HepG2 (cell line): ENCODE measurements around the gene C3orf52. TPM values are rescaled to one million over a fixed set of nuclear protein-coding genes. Genes with fewer than 3 reads are reported as not detected.

Source experiments
- ATAC-seq: fragments of 200-7000 bp; cut with Tn5 transposase; 3 replicates; pipeline ENCODE4 v1.9.1; 2020; ENCODE audit warnings: mild to moderate bottlenecking, moderate library complexity
- BruUV-seq: library from RNA; stranded (reverse); fragments of 400-500 nt; replicated peaks from 2 replicates; lab custom pipeline; 2021; lab: Mats Ljungman, UMichigan
- CTCF ChIA-PET: fragments of 300-600 bp; formaldehyde crosslinking; extraction: SDS; loops from one replicate; lab custom pipeline; 2021; ENCODE audit warnings: low total read pairs, inconsistent platforms, low intra/inter-chr PET ratio; lab: Yijun Ruan, JAX
- POLR2A ChIA-PET: fragments of 350-600 bp; sonication (Branson Sonifier 250); formaldehyde crosslinking; loops from one replicate; lab custom pipeline; 2020; ENCODE audit warnings: antibody characterized with exemption, inconsistent platforms; lab: Yijun Ruan, JAX
- DNase-seq: peaks from one replicate; pipeline ENCODE4 v3.0.0-alpha.2; 2015; ENCODE audit warnings: low spot score
- FAIRE-seq: peaks from 3 replicates; lab custom pipeline; 2011; peaks lifted over from hg19 to GRCh38; lab: Jason Lieb, UNC
- H2AFZ ChIP-seq: one replicate; pipeline ENCODE4 v1.6.1; 2011; ENCODE audit warnings: low read length, inconsistent platforms
- H3K27ac ChIP-seq: fragments of 300-600 bp; 3 replicates; pipeline ENCODE4 v1.8.0; 2011; ENCODE audit warnings: mixed run types, mild to moderate bottlenecking, mixed read lengths, low read length, inconsistent platforms; ENCODE audit not compliant: insufficient read depth; ENCODE audit errors: extremely low read length
- H3K27me3 ChIP-seq, 2 experiments: fragments of 200-600 bp in 1 of 2; 2 replicates in 1 of 2; 3 replicates in 1 of 2; pipeline versions ENCODE4 v1.6.0 to v1.8.0; 2011; ENCODE audit warnings: low read length in 2 of 2, mild to moderate bottlenecking in 2 of 2, moderate library complexity in 2 of 2, inconsistent platforms in 1 of 2; ENCODE audit not compliant: insufficient read depth in 2 of 2, control insufficient read depth in 1 of 2
- H3K36me3 ChIP-seq, 2 experiments: fragments of 200-600 bp in 1 of 2; replicated peaks in 1 of 2; 2 replicates in 1 of 2; 3 replicates in 1 of 2; pipeline versions ENCODE4 v1.5.1 to v1.8.0; 2011; ENCODE audit warnings: low read length in 2 of 2, inconsistent platforms in 1 of 2; ENCODE audit not compliant: insufficient read depth in 2 of 2, control insufficient read depth in 1 of 2
- H3K4me1 ChIP-seq: 2 replicates; pipeline ENCODE4 v1.5.1; 2012; ENCODE audit warnings: low read length, inconsistent platforms; ENCODE audit not compliant: insufficient read depth
- H3K4me2 ChIP-seq: 2 replicates; pipeline ENCODE4 v1.6.0; 2011; ENCODE audit warnings: low read depth, low read length, inconsistent platforms
- H3K4me3 ChIP-seq, 3 experiments: fragments of 200-600 bp in 1 of 3; sonication (generic), shearing (Covaris generic) in 1 of 3; replicated peaks in 1 of 3; 2 replicates each; pipeline ENCODE4 v1.5.1; 2011 to 2016; ENCODE audit warnings: low read length in 3 of 3, inconsistent platforms in 2 of 3, low read depth in 2 of 3, mild to moderate bottlenecking in 2 of 3, control low read depth in 1 of 3, mixed read lengths in 1 of 3; ENCODE audit not compliant: insufficient read depth in 1 of 3
- H3K79me2 ChIP-seq: one replicate; pipeline ENCODE4 v1.6.1; 2011; ENCODE audit warnings: low read length, inconsistent platforms; ENCODE audit not compliant: insufficient read depth
- H3K9ac ChIP-seq: 2 replicates; pipeline ENCODE4 v1.6.0; 2011; ENCODE audit warnings: mild to moderate bottlenecking, low read depth, low read length, inconsistent platforms; ENCODE audit not compliant: insufficient read depth
- H3K9me3 ChIP-seq: 2 replicates; pipeline ENCODE4 v1.5.1; 2012; ENCODE audit warnings: mild to moderate bottlenecking, low read length
- H4K20me1 ChIP-seq: 2 replicates; pipeline ENCODE4 v1.6.0; 2011; ENCODE audit warnings: inconsistent platforms, mild to moderate bottlenecking, low read length, moderate library complexity; ENCODE audit not compliant: insufficient read depth
- CBFB ChIP-seq: sonication (generic); formaldehyde crosslinking; IDR thresholded peaks from 2 replicates; pipeline ENCODE4 v1.4.0; 2020; ENCODE audit warnings: missing genetic modification reagents
- DMAP1 ChIP-seq: IDR thresholded peaks from 2 replicates; pipeline ENCODE4 v1.6.1; 2016
- DPF2 ChIP-seq: sonication (generic); formaldehyde crosslinking; IDR thresholded peaks from 2 replicates; pipeline ENCODE4 v1.4.0; 2020; ENCODE audit warnings: mild to moderate bottlenecking, low read depth, missing genetic modification reagents, borderline replicate concordance
- ETV5 ChIP-seq: IDR thresholded peaks from 2 replicates; pipeline ENCODE4 v1.6.1; 2018; ENCODE audit warnings: missing biosample characterization, missing genetic modification reagents, inconsistent platforms, borderline replicate concordance
- FIP1L1 ChIP-seq: fragments of 200-400 bp; formaldehyde crosslinking; IDR thresholded peaks from 2 replicates; pipeline ENCODE4 v1.6.1; 2018; ENCODE audit warnings: low read depth, mild to moderate bottlenecking, low read length, moderate library complexity, borderline replicate concordance; ENCODE audit not compliant: insufficient read depth
- HMG20B ChIP-seq: conservative IDR thresholded peaks from 2 replicates; pipeline ENCODE4 v1.6.1; 2016; ENCODE audit warnings: missing genetic modification reagents, missing compliant biosample characterization
- HNRNPK ChIP-seq: fragments of 200-400 bp; formaldehyde crosslinking; IDR thresholded peaks from 2 replicates; pipeline ENCODE4 v1.6.1; 2018; ENCODE audit warnings: low read length, low read depth, moderate library complexity, mild to moderate bottlenecking; ENCODE audit not compliant: poor library complexity, severe bottlenecking
- JUN ChIP-seq: sonication (generic); formaldehyde crosslinking; IDR thresholded peaks from 2 replicates; pipeline ENCODE4 v1.4.0; 2020; ENCODE audit warnings: mild to moderate bottlenecking, missing genetic modification reagents
- RXRA ChIP-seq: sonication (generic); formaldehyde crosslinking; IDR thresholded peaks from 2 replicates; pipeline ENCODE4 v1.5.1; 2020; ENCODE audit warnings: missing genetic modification reagents
- U2AF2 ChIP-seq: fragments of 200-400 bp; formaldehyde crosslinking; IDR thresholded peaks from 2 replicates; pipeline ENCODE4 v1.6.1; 2017; ENCODE audit warnings: low read depth, mild to moderate bottlenecking, low read length
- ZC3H13 ChIP-seq: sonication (generic); formaldehyde crosslinking; IDR thresholded peaks from 2 replicates; pipeline ENCODE4 v1.8.1; 2023; ENCODE audit warnings: mild to moderate bottlenecking, missing genetic modification reagents, moderate library complexity
- ZC3H4 ChIP-seq: sonication (generic); formaldehyde crosslinking; IDR thresholded peaks from 2 replicates; pipeline ENCODE4 v1.4.0; 2020; ENCODE audit warnings: missing genetic modification reagents, borderline replicate concordance
- ZNF652 ChIP-seq: IDR thresholded peaks from 2 replicates; pipeline ENCODE4 v1.6.1; 2016; ENCODE audit warnings: low read depth, borderline replicate concordance
- WGBS: methylation state at CpG from one replicate; pipeline ENCODE4 v1.1.6; 2017; ENCODE audit warnings: low lambda C conversion rate; 5-methylcytosine and 5-hydroxymethylcytosine counted together
- in situ Hi-C: cut with HindIII; loops from 2 replicates; pipeline ENCODE4 v1.10.0; 2017; ENCODE audit warnings: low pct_unique_long_range_greater_than_20kb; ENCODE audit not compliant: extremely low pct_ligation_motif_present
- intact Hi-C: fragments of 100-400 bp; cut with micrococcal nuclease; formaldehyde crosslinking; loops from one replicate; pipeline ENCODE4 v1.10.0; 2022; ENCODE audit not compliant: unreplicated experiment
- polyA plus RNA-seq, 8 experiments: library from polyadenylated mRNA; depleted of rRNA in 3 of 8; stranded (reverse) in 7 of 8; unstranded in 1 of 8; fragments of >200 nt; fragmentation: Illumina TruSeq in 4 of 8; extraction: Trizol in 4 of 8; gene quantifications; 2 replicates each; pipeline versions ENCODE4 v1.2.1 to v1.2.3, GENCODE V29; 2011 to 2016; ENCODE audit warnings: low read depth in 4 of 8, missing spikeins in 1 of 8, mixed read lengths in 1 of 8; ENCODE audit not compliant: insufficient read depth in 1 of 8
- total RNA-seq, 5 experiments: library from RNA; depleted of rRNA; stranded (reverse); fragments of >200 nt; fragmentation: Illumina TruSeq; extraction: Trizol; gene quantifications; 2 replicates each; pipeline ENCODE4 v1.2.3, GENCODE V29; 2016; ENCODE audit warnings: low read depth in 1 of 5
- TF ChIP-seq, protein P1 (sequence below): sonication (generic); formaldehyde crosslinking; IDR thresholded peaks from 2 replicates; pipeline ENCODE4 v1.5.0; 2020; ENCODE audit warnings: mild to moderate bottlenecking, missing genetic modification reagents
- TF ChIP-seq, protein P2 (sequence below), 2 experiments: fragments of 450-650 bp in 1 of 2; sonication (generic) in 1 of 2; formaldehyde crosslinking; IDR thresholded peaks; 2 replicates each; pipeline versions ENCODE4 v1.5.0 to v1.8.0; 2020 to 2022; ENCODE audit warnings: mild to moderate bottlenecking in 1 of 2, missing genetic modification reagents in 1 of 2
- TF ChIP-seq, protein P3 (sequence below): sonication (generic); formaldehyde crosslinking; IDR thresholded peaks from 2 replicates; pipeline ENCODE4 v1.5.0; 2020; ENCODE audit warnings: missing genetic modification reagents

The C3orf52 gene
- total and polyA plus RNA-seq, 2 of the 13 experiments (the other 11 are each of a cell fraction or from before 2014, with no cell fraction given), result 0.79 to 1.2 TPM

DNA sequence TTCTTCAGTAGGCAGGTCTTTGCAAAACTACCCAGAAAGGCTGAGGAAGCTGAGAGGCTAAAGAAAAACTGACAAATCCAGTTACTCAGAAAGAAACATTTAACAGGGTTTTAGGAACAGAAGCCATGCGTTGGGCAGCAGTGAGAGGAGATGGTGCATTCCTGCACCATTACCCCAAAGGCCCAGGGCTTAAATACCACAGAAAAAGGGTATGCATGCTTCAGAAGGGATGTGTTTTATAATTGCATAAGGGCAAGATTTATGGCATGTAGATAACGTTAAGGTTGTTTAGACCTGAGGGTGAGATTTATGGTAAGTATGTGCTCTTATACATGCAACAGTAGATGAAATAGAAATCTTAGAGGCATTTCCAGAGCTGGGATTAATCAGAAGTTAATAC, 10.0 kb downstream of the C3orf52 start:
- CTCF ChIA-PET, result no interaction called here
- BruUV-seq, result no TSS peak
- TF ChIP-seq ETV5 (no peak), ZC3H13 (no peak), JUN (no peak), ZC3H4 (no peak), U2AF2 (no peak), ZNF652 (CRISPR knock-in tag) (no peak), HNRNPK (no peak), HMG20B (CRISPR knock-in tag) (no peak), RXRA (CRISPR knock-in tag) (no peak), FIP1L1 (no peak), CBFB (CRISPR knock-in tag) (no peak), DMAP1 (CRISPR knock-in tag) (no peak), DPF2 (CRISPR knock-in tag) (no peak)
- TF ChIP-seq, protein P1, sequence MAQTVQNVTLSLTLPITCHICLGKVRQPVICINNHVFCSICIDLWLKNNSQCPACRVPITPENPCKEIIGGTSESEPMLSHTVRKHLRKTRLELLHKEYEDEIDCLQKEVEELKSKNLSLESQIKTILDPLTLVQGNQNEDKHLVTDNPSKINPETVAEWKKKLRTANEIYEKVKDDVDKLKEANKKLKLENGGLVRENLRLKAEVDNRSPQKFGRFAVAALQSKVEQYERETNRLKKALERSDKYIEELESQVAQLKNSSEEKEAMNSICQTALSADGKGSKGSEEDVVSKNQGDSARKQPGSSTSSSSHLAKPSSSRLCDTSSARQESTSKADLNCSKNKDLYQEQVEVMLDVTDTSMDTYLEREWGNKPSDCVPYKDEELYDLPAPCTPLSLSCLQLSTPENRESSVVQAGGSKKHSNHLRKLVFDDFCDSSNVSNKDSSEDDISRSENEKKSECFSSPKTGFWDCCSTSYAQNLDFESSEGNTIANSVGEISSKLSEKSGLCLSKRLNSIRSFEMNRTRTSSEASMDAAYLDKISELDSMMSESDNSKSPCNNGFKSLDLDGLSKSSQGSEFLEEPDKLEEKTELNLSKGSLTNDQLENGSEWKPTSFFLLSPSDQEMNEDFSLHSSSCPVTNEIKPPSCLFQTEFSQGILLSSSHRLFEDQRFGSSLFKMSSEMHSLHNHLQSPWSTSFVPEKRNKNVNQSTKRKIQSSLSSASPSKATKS (CRISPR knock-in tag), result no peak
- TF ChIP-seq, protein P2, sequence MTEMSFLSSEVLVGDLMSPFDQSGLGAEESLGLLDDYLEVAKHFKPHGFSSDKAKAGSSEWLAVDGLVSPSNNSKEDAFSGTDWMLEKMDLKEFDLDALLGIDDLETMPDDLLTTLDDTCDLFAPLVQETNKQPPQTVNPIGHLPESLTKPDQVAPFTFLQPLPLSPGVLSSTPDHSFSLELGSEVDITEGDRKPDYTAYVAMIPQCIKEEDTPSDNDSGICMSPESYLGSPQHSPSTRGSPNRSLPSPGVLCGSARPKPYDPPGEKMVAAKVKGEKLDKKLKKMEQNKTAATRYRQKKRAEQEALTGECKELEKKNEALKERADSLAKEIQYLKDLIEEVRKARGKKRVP (CRISPR knock-in tag; IDR thresholded peaks at IDR 0.05), result no peak
- TF ChIP-seq, protein P3, sequence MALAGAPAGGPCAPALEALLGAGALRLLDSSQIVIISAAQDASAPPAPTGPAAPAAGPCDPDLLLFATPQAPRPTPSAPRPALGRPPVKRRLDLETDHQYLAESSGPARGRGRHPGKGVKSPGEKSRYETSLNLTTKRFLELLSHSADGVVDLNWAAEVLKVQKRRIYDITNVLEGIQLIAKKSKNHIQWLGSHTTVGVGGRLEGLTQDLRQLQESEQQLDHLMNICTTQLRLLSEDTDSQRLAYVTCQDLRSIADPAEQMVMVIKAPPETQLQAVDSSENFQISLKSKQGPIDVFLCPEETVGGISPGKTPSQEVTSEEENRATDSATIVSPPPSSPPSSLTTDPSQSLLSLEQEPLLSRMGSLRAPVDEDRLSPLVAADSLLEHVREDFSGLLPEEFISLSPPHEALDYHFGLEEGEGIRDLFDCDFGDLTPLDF (CRISPR knock-in tag), result no peak
- TF ChIP-seq, all 625 proteins: peak for 0
- H3K9me3 ChIP-seq, result no peaks in the 10 kb centered on the region
- intact Hi-C loops (no loop called here), in situ Hi-C loops (no loop called here)
- H3K4me3 ChIP-seq, result no peak overlapping the region
- no peak overlapping the region for H3K9ac ChIP-seq
- DNase-seq (no peak), FAIRE-seq (no peak), ATAC-seq (no peak)
- H3K27ac ChIP-seq, result no peak overlapping the region
- H3K79me2 ChIP-seq, result no peaks in the 10 kb centered on the region
- H4K20me1 ChIP-seq, result no peaks in the 10 kb centered on the region
- H2AFZ ChIP-seq, result no peak overlapping the region
- H3K27me3 ChIP-seq, result no peaks in the 10 kb centered on the region
- 42% methylated on average over 2 of the region's 2 CpGs for WGBS
- no peak overlapping the region for H3K4me2 ChIP-seq
- H3K36me3 ChIP-seq, result no peaks in the 10 kb centered on the region
- POLR2A ChIA-PET, result no interaction called here
- H3K4me1 ChIP-seq, result peaks cover 3% of the 10 kb centered on the region; the same call in 1 of the 2 replicates
